GM23248 (cell line): ENCODE data around the gene ABCE1. TPM values are rescaled to one million over a fixed set of nuclear protein-coding genes. Genes with fewer than 3 reads are reported as not detected.

ENCODE experiments used
- DNase-seq: peaks from one replicate; pipeline ENCODE4 v3.0.0-alpha.2; 2015
- H2AFZ ChIP-seq: fragments of 200-600 bp; sonication (generic); 2 replicates; pipeline ENCODE4 v1.6.1; 2016; ENCODE audit warnings: antibody characterized with exemption
- H3F3A ChIP-seq: fragments of 200-600 bp; sonication (generic); 2 replicates; pipeline ENCODE4 v1.6.1; 2016; ENCODE audit warnings: mild to moderate bottlenecking, antibody characterized with exemption, mixed run types; ENCODE audit not compliant: insufficient read depth
- H3K27ac ChIP-seq: fragments of 200-600 bp; sonication (generic); 2 replicates; pipeline ENCODE4 v1.5.1; 2016; ENCODE audit warnings: mild to moderate bottlenecking
- H3K27me3 ChIP-seq: fragments of 200-600 bp; sonication (generic); replicated peaks from 2 replicates; pipeline ENCODE4 v1.6.1; 2016; ENCODE audit warnings: mild to moderate bottlenecking; ENCODE audit not compliant: insufficient read depth
- H3K36me3 ChIP-seq: fragments of 200-600 bp; sonication (generic); 2 replicates; pipeline ENCODE4 v1.6.1; 2016; ENCODE audit warnings: low read depth, mild to moderate bottlenecking
- H3K4me1 ChIP-seq: fragments of 200-600 bp; sonication (generic); 2 replicates; pipeline ENCODE4 v1.6.1; 2016; ENCODE audit warnings: mild to moderate bottlenecking; ENCODE audit not compliant: insufficient read depth
- H3K4me2 ChIP-seq: fragments of 200-600 bp; sonication (generic); one replicate; pipeline ENCODE4 v1.6.1; 2016; ENCODE audit warnings: mild to moderate bottlenecking; ENCODE audit not compliant: unreplicated experiment
- H3K4me3 ChIP-seq: fragments of 200-600 bp; sonication (generic); 2 replicates; pipeline ENCODE4 v1.5.1; 2016; ENCODE audit warnings: mild to moderate bottlenecking
- H3K79me2 ChIP-seq: fragments of 200-600 bp; sonication (generic); 2 replicates; pipeline ENCODE4 v1.6.1; 2016; ENCODE audit warnings: mild to moderate bottlenecking; ENCODE audit not compliant: insufficient read depth
- H3K9ac ChIP-seq: fragments of 200-600 bp; sonication (generic); 2 replicates; pipeline ENCODE4 v1.6.1; 2016; ENCODE audit warnings: mild to moderate bottlenecking
- H3K9me2 ChIP-seq: fragments of 200-600 bp; sonication (generic); 2 replicates; pipeline ENCODE4 v1.6.1; 2016; ENCODE audit warnings: mixed run types, mild to moderate bottlenecking, moderate library complexity; ENCODE audit not compliant: insufficient read depth
- H3K9me3 ChIP-seq: fragments of 200-600 bp; sonication (generic); one replicate; pipeline ENCODE4 v1.6.1; 2017; ENCODE audit warnings: low read depth
- H4K20me1 ChIP-seq: fragments of 200-600 bp; sonication (generic); 2 replicates; pipeline ENCODE4 v1.6.0; 2016; ENCODE audit not compliant: insufficient read depth
- EZH2 ChIP-seq: fragments of 200-600 bp; sonication (generic); IDR thresholded peaks from 2 replicates; pipeline ENCODE4 v1.6.1; 2018; ENCODE audit warnings: antibody characterized with exemption, mild to moderate bottlenecking; ENCODE audit not compliant: insufficient read depth, poor library complexity, severe bottlenecking
- EZH2phosphoT487 ChIP-seq: fragments of 200-600 bp; sonication (generic); IDR thresholded peaks from 2 replicates; pipeline ENCODE4 v1.6.1; 2018; ENCODE audit warnings: antibody characterized with exemption, moderate library complexity, mild to moderate bottlenecking, low read depth; ENCODE audit not compliant: insufficient read depth
- WGBS, 2 experiments: methylation state at CpG; one replicate each; pipeline ENCODE4 v1.1.6; 2015 to 2017; ENCODE audit warnings: low lambda C conversion rate in 2 of 2, low coverage in 1 of 2; ENCODE audit errors: missing lambda C conversion rate in 2 of 2; 5-methylcytosine and 5-hydroxymethylcytosine counted together
- in situ Hi-C: fragments of 300-500 bp; cut with MboI; formaldehyde crosslinking; loops from 2 replicates; pipeline ENCODE4 v1.15.0; 2020
- polyA plus RNA-seq: library from polyadenylated mRNA; unstranded; fragments of >200 nt; fragmentation: Nextera tagmentation; extraction: Ambion mirVana; gene quantifications from 2 replicates; pipeline ENCODE4 v1.2.1, GENCODE V29; 2016
- total RNA-seq: library from RNA; depleted of rRNA; stranded (reverse); fragments of >200 nt; shearing (Covaris generic); gene quantifications from 2 replicates; pipeline ENCODE4 v1.2.3, GENCODE V29; 2014

ABCE1 gene
- total and polyA plus RNA-seq, 2 experiments from 2014 or later = 65.5 to 130 TPM

DNA sequence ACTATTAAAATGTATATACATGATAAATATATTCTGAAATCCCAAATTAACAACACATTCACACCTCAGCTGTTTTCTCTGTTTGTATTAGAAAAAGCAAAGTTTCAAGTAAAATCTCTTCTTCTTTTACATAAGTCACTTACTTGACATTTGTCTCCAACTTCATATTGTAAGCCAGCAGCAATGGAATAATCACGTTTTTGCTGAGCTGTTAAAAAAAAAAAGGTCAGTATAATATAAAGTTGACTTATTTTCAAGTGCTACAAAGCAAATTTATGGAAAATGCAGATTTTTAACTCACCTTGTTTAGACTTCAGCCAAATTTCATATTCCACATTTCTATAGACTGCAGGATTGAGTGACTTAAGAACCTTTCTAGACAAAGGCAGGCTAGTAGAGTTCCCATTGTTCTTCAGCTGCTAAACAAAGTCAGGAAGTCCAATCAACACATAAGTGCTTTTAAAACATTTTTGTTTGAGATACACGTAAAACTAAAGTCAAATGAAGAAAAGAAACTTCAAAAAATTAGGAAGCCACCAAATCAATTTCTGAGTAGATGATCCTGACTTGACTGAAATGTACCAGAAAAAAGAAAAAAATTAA is 57.3 kb downstream of the ABCE1 start:
- no peaks in the 10 kb centered on the region for H3K4me1 ChIP-seq
- no peaks in the 10 kb centered on the region for H4K20me1 ChIP-seq
- H3K27me3 ChIP-seq = no peaks in the 10 kb centered on the region
- no peak for DNase-seq
- no peak overlapping the region for H3K4me2 ChIP-seq
- H3F3A ChIP-seq = no peaks in the 10 kb centered on the region
- no peaks in the 10 kb centered on the region for H3K9me3 ChIP-seq
- in situ Hi-C loops = no loop called here
- no peak for TF ChIP-seq EZH2
- no peak for TF ChIP-seq EZH2phosphoT487
- peaks cover 27% of the 10 kb centered on the region for H3K79me2 ChIP-seq
- no peak overlapping the region for H2AFZ ChIP-seq
- H3K9me2 ChIP-seq = no peaks in the 10 kb centered on the region
- H3K9ac ChIP-seq = no peak overlapping the region
- H3K4me3 ChIP-seq = no peak overlapping the region
- H3K27ac ChIP-seq = no peak overlapping the region
- peaks cover 36% of the 10 kb centered on the region for H3K36me3 ChIP-seq
- WGBS, 2 experiments = 80 to 87% methylated on average over 2 of the region's 2 CpGs

DNA sequence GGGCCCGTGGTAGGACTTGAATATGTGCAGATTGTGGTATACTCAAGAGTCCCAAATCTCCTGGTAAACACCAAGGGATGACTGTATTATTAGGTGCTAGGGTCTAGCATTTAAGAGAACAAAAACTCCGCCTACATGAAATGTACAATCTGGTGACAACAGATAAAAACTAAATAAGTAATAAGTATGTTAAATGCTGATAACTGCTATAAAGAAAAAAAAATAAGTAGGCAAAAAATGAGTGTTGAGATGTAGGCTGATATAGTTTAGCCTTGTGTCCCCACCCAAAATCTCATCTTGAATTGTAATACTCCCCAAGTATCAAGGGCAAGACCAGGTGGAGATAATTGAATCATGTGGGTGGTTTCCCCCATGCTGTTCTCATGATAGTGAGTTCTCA is 58.9 kb downstream of the ABCE1 start:
- TF ChIP-seq EZH2phosphoT487 = no peak
- TF ChIP-seq EZH2 = no peak
- in situ Hi-C loops = no loop called here
- no peaks in the 10 kb centered on the region for H4K20me1 ChIP-seq
- WGBS, 2 experiments = 98 to 100% methylated on average over 2 of the region's 2 CpGs
- H3F3A ChIP-seq = no peaks in the 10 kb centered on the region
- H3K4me2 ChIP-seq = no peak overlapping the region
- H3K9me2 ChIP-seq = no peaks in the 10 kb centered on the region
- peaks cover 41% of the 10 kb centered on the region for H3K79me2 ChIP-seq
- H3K27ac ChIP-seq = no peak overlapping the region
- no peaks in the 10 kb centered on the region for H3K27me3 ChIP-seq
- H3K4me3 ChIP-seq = no peak overlapping the region
- H3K9me3 ChIP-seq = no peaks in the 10 kb centered on the region
- peaks cover 36% of the 10 kb centered on the region for H3K36me3 ChIP-seq
- DNase-seq = no peak
- H3K9ac ChIP-seq = no peak overlapping the region
- H2AFZ ChIP-seq = no peak overlapping the region
- no peaks in the 10 kb centered on the region for H3K4me1 ChIP-seq

DNA sequence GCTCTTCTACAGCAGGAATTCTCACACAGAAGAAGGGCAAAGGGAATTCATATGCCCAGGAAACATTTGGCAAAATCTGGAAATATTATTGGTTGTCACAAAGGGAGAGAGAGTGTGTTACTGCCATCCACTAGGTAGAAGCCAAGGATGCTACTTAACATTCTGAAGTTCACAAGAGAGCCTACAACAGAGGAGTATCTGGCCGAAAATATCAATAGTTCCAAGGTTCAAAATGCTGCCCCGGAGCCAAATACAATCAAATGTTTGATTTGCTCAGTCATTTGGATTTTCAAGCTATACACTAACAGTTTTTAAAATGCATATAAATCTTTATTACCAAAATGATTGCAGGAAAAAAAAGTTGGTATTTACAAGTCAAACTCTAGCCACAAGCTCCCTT is 63.4 kb downstream of the ABCE1 start:
- DNase-seq = no peak
- Histone ChIP-seq H3K27ac (no peak overlapping the region), H4K20me1 (no peaks in the 10 kb centered on the region), H3K36me3 (peaks cover 34% of the 10 kb centered on the region; the same call in 1 of the 2 replicates), H3K9me2 (no peaks in the 10 kb centered on the region), H3K9me3 (no peaks in the 10 kb centered on the region), H3K79me2 (peaks cover 69% of the 10 kb centered on the region), H2AFZ (no peak overlapping the region), H3F3A (no peaks in the 10 kb centered on the region), H3K4me1 (no peaks in the 10 kb centered on the region), H3K4me2 (no peak overlapping the region), H3K27me3 (no peaks in the 10 kb centered on the region), H3K4me3 (no peak overlapping the region), H3K9ac (no peak overlapping the region)
- 30 to 38% methylated on average over 2 of the region's 2 CpGs for WGBS, 2 experiments
- TF ChIP-seq EZH2 = no peak
- in situ Hi-C loops = no loop called here

DNA sequence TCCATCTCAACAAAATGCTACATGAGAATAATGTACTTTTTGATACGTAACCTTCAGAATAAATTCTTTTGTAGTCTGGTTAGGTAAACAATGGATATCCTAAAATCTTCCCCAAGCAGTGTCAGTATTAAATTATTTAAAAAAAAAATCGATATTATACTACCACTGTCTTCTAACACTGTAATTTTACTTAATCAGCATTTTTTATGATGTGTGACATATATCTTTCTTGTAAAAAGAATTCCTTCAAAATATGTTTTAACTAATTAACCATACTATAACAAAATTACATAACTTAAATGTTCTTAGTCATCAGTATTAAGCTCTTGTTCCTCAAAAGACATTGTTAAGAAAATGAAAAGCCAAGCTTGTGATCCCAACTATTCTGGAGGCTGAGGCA is 69.8 kb downstream of the ABCE1 start:
- DNase-seq = no peak
- TF ChIP-seq EZH2phosphoT487 (no peak), EZH2 (no peak)
- no peak overlapping the region for H2AFZ ChIP-seq
- no peaks in the 10 kb centered on the region for H3K27me3 ChIP-seq
- H3K4me3 ChIP-seq = no peak overlapping the region
- no peak overlapping the region for H3K9ac ChIP-seq
- H3K36me3 ChIP-seq = peaks cover 28% of the 10 kb centered on the region; the same call in 1 of the 2 replicates
- H3K27ac ChIP-seq = no peak overlapping the region
- H3K4me1 ChIP-seq = no peaks in the 10 kb centered on the region
- no peaks in the 10 kb centered on the region for H4K20me1 ChIP-seq
- 95 to 100% methylated on average over 2 of the region's 2 CpGs for WGBS, 2 experiments
- no peak overlapping the region for H3K4me2 ChIP-seq
- in situ Hi-C loops = no loop called here
- H3K79me2 ChIP-seq = peaks cover 84% of the 10 kb centered on the region
- 0 out of 2 replicates have a peak, but pooled peaks cover 8% of the 10 kb centered on the region for H3F3A ChIP-seq
- no peaks in the 10 kb centered on the region for H3K9me3 ChIP-seq
- no peaks in the 10 kb centered on the region; the same call in 1 of the 2 replicates for H3K9me2 ChIP-seq
